ENCODE measurements around the gene MRTFA.

MRTFA gene

DNA sequence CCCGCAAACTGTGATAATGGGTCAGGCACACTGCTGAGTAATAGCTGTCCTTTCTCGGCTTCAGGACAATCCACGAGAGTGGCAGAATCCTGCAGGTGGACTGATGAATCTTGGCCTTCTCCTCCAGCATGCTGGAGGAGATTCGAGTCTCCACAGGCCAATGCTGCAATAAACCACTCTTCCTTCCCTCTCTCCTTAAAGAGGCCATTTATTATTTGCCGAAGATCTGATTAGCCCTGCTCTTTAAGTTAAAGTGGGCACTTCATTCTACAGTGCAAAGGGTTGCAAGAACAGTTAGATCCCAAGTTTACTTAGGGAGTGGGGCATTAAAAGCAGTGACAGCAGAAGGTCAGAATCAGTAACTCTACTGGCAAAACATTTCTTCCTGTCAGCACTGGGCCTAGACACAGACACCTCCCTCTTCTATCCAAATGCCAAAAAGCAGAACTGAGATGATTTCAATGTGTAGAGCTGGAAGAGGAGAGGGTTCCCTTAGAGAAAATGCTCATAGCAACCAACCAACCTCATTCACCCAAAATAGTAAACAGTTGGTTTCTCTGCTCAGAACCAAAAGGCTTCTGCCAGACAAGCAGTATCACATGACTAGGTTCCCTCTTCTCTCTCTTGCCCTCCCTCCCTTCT, 144.4 kb downstream of the MRTFA start:
- H3K79me2 ChIP-seq (ENCODE audit: control insufficient read depth, insufficient read depth, low read length, unreplicated experiment) = peaks cover 20% of the 10 kb centered on the region
- peak overlapping the region; percentile 70 for H3K27ac ChIP-seq (ENCODE audit: low read depth, low read length)
- H3K36me3 ChIP-seq (ENCODE audit: insufficient read depth, low read length) = no peaks in the 10 kb centered on the region
- H3K4me3 ChIP-seq (ENCODE audit: low read depth, low read length) = peak overlapping the region; percentile 52
- H3K4me1 ChIP-seq (ENCODE audit: control insufficient read depth, insufficient read depth, low read length, unreplicated experiment) = peaks cover 38% of the 10 kb centered on the region
- H3K27me3 ChIP-seq (ENCODE audit: insufficient read depth, low read length) = no peaks in the 10 kb centered on the region
- H2AFZ ChIP-seq (ENCODE audit: low read length, unreplicated experiment) = peak overlapping the region; percentile 14

DNA sequence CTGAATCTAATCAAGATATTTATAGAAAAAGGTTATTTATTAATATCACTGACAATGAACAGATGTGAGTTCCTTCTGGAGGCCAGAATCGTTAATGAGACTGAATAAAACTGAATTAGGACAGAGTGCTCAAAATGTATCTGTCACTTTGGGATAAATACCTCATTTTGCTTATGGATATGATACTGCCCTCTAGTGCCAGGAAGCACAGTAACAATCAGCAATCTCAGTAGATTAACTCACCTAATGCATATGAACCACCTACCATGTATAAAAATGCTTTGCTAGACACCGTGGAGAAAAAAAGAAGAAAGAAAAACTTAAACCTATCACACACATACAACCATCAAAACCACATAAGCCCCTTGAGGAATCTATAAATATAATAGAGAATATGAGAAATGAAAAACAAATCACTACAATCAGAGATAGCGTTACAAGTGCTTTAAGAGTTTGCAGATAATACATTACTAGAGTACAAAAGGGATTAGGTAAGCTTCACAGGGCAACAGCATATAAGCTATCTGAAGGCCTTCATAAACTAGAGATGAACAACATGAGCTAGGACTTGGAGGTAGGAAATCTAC, 148.8 kb downstream of the MRTFA start:
- no peak overlapping the region for H3K27ac ChIP-seq (ENCODE audit: low read depth, low read length)
- no peak overlapping the region for H2AFZ ChIP-seq (ENCODE audit: low read length, unreplicated experiment)
- H3K36me3 ChIP-seq (ENCODE audit: insufficient read depth, low read length) = no peaks in the 10 kb centered on the region
- no peak overlapping the region for H3K4me3 ChIP-seq (ENCODE audit: low read depth, low read length)
- H3K79me2 ChIP-seq (ENCODE audit: control insufficient read depth, insufficient read depth, low read length, unreplicated experiment) = peaks cover 7% of the 10 kb centered on the region
- H3K4me1 ChIP-seq (ENCODE audit: control insufficient read depth, insufficient read depth, low read length, unreplicated experiment) = peaks cover 42% of the 10 kb centered on the region
- H3K27me3 ChIP-seq (ENCODE audit: insufficient read depth, low read length) = no peaks in the 10 kb centered on the region

GRCh38 chr22:40486962-40487602, 149.4 kb downstream of the MRTFA start:
- Histone ChIP-seq H3K79me2 (ENCODE audit: control insufficient read depth, insufficient read depth, low read length, unreplicated experiment) (peaks cover 2% of the 10 kb centered on the region), H3K27me3 (ENCODE audit: insufficient read depth, low read length) (no peaks in the 10 kb centered on the region), H3K27ac (ENCODE audit: low read depth, low read length) (no peak overlapping the region), H2AFZ (ENCODE audit: low read length, unreplicated experiment) (no peak overlapping the region), H3K4me1 (ENCODE audit: control insufficient read depth, insufficient read depth, low read length, unreplicated experiment) (peaks cover 35% of the 10 kb centered on the region), H3K4me3 (ENCODE audit: low read depth, low read length) (no peak overlapping the region), H3K36me3 (ENCODE audit: insufficient read depth, low read length) (no peaks in the 10 kb centered on the region)

- Histone ChIP-seq H3K27ac (ENCODE audit: low read depth, low read length) (no peak overlapping the region), H3K27me3 (ENCODE audit: insufficient read depth, low read length) (no peaks in the 10 kb centered on the region), H3K79me2 (ENCODE audit: control insufficient read depth, insufficient read depth, low read length, unreplicated experiment) (peaks cover 2% of the 10 kb centered on the region), H3K36me3 (ENCODE audit: insufficient read depth, low read length) (no peaks in the 10 kb centered on the region), H2AFZ (ENCODE audit: low read length, unreplicated experiment) (no peak overlapping the region), H3K4me3 (ENCODE audit: low read depth, low read length) (no peak overlapping the region), H3K4me1 (ENCODE audit: control insufficient read depth, insufficient read depth, low read length, unreplicated experiment) (peaks cover 26% of the 10 kb centered on the region)
Observed at GRCh38 chr22:40485813-40486667, 150.5 kb downstream of the MRTFA start.

GRCh38 chr22:40484906-40485669, 151.4 kb downstream of the MRTFA start:
- H2AFZ ChIP-seq (ENCODE audit: low read length, unreplicated experiment) = no peak overlapping the region
- peaks cover 2% of the 10 kb centered on the region for H3K79me2 ChIP-seq (ENCODE audit: control insufficient read depth, insufficient read depth, low read length, unreplicated experiment)
- H3K27me3 ChIP-seq (ENCODE audit: insufficient read depth, low read length) = no peaks in the 10 kb centered on the region
- no peaks in the 10 kb centered on the region for H3K36me3 ChIP-seq (ENCODE audit: insufficient read depth, low read length)
- H3K4me1 ChIP-seq (ENCODE audit: control insufficient read depth, insufficient read depth, low read length, unreplicated experiment) = peaks cover 26% of the 10 kb centered on the region
- H3K4me3 ChIP-seq (ENCODE audit: low read depth, low read length) = no peak overlapping the region
- H3K27ac ChIP-seq (ENCODE audit: low read depth, low read length) = no peak overlapping the region

DNA sequence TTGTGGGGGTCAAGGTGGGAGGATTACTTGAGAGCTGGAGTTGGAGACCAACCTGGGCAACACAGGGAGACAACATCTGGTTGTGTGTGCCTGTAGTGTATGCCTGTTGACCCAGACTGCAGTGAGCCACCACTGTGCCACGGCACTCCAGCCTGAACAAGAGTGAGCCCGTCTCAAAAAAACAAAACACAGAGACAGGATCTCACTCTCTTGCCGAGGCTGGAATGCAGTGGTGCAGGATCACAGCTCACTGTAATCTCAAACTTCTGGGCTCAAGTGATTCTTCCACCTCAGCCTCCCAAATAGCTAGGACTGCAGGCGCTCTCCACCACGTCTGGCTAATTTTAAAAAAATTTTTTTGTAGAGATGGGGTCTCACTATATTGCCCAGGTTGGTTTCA, 153.6 kb downstream of the MRTFA start:
- Histone ChIP-seq H3K4me1 (ENCODE audit: control insufficient read depth, insufficient read depth, low read length, unreplicated experiment) (peaks cover 40% of the 10 kb centered on the region), H3K27me3 (ENCODE audit: insufficient read depth, low read length) (no peaks in the 10 kb centered on the region), H3K4me3 (ENCODE audit: low read depth, low read length) (no peak overlapping the region), H2AFZ (ENCODE audit: low read length, unreplicated experiment) (no peak overlapping the region), H3K27ac (ENCODE audit: low read depth, low read length) (no peak overlapping the region), H3K79me2 (ENCODE audit: control insufficient read depth, insufficient read depth, low read length, unreplicated experiment) (peaks cover 5% of the 10 kb centered on the region), H3K36me3 (ENCODE audit: insufficient read depth, low read length) (no peaks in the 10 kb centered on the region)

DNA sequence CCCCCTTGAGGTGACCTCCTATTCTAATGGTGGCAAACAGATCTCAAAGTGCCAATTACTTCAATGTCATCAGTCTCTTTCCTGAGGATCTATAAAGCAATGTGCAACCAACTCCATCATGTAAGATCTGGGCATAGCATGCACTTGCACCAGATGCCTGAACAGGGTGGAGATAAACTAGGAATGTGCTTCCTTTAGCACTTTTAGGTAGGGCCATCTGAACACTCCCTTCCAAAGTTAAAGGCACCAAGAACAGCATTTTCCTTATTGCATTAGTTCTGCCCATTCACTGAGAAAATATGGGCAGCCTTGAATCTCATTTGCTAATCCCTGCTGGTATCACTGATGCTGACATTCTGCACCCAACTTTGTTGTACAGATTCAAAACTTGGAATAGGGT, 154.1 kb downstream of the MRTFA start:
- no peak overlapping the region for H3K4me3 ChIP-seq (ENCODE audit: low read depth, low read length)
- H3K27me3 ChIP-seq (ENCODE audit: insufficient read depth, low read length) = no peaks in the 10 kb centered on the region
- H3K79me2 ChIP-seq (ENCODE audit: control insufficient read depth, insufficient read depth, low read length, unreplicated experiment) = peaks cover 5% of the 10 kb centered on the region
- no peak overlapping the region for H2AFZ ChIP-seq (ENCODE audit: low read length, unreplicated experiment)
- H3K27ac ChIP-seq (ENCODE audit: low read depth, low read length) = no peak overlapping the region
- no peaks in the 10 kb centered on the region for H3K36me3 ChIP-seq (ENCODE audit: insufficient read depth, low read length)
- peaks cover 43% of the 10 kb centered on the region for H3K4me1 ChIP-seq (ENCODE audit: control insufficient read depth, insufficient read depth, low read length, unreplicated experiment)

GRCh38 chr22:40480996-40481395, 155.5 kb downstream of the MRTFA start:
- Histone ChIP-seq H3K36me3 (ENCODE audit: insufficient read depth, low read length) (no peaks in the 10 kb centered on the region), H3K79me2 (ENCODE audit: control insufficient read depth, insufficient read depth, low read length, unreplicated experiment) (peaks cover 5% of the 10 kb centered on the region), H3K27ac (ENCODE audit: low read depth, low read length) (no peak overlapping the region), H3K4me1 (ENCODE audit: control insufficient read depth, insufficient read depth, low read length, unreplicated experiment) (peaks cover 29% of the 10 kb centered on the region), H3K4me3 (ENCODE audit: low read depth, low read length) (no peak overlapping the region), H3K27me3 (ENCODE audit: insufficient read depth, low read length) (no peaks in the 10 kb centered on the region), H2AFZ (ENCODE audit: low read length, unreplicated experiment) (no peak overlapping the region)

GRCh38 chr22:40479887-40480538, 156.5 kb downstream of the MRTFA start:
- Histone ChIP-seq H3K27me3 (ENCODE audit: insufficient read depth, low read length) (no peaks in the 10 kb centered on the region), H2AFZ (ENCODE audit: low read length, unreplicated experiment) (no peak overlapping the region), H3K4me1 (ENCODE audit: control insufficient read depth, insufficient read depth, low read length, unreplicated experiment) (peaks cover 19% of the 10 kb centered on the region), H3K36me3 (ENCODE audit: insufficient read depth, low read length) (no peaks in the 10 kb centered on the region), H3K4me3 (ENCODE audit: low read depth, low read length) (no peak overlapping the region), H3K27ac (ENCODE audit: low read depth, low read length) (no peak overlapping the region), H3K79me2 (ENCODE audit: control insufficient read depth, insufficient read depth, low read length, unreplicated experiment) (peaks cover 5% of the 10 kb centered on the region)

Measured in ACC112 (cell line).